ENCODE data around the gene PRPF18.

PRPF18 gene

DNA sequence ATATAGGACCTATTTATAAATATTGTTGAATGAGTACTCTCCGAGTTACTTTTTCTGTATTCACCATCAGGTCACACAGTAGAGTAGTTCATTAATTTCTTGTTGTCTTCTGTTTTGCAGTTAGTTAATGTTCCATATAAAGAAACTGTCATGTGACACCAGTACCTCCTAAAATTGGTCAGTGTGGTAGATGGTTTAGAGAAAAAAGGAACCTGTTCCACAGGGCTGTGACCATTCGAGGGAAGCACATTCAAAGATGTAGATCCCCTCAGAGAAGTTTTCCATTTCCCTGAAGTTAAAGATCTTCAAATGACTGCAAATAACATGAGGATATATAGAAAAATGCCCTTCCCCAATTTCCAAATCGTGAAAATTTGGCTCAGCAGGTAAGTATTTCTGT is 45.7 kb downstream of the PRPF18 start:
- H3K4me3 ChIP-seq (ENCODE audit: low read depth in 1 of 2, low read length in 2 of 2): no peak overlapping the region
- H3K4me2 ChIP-seq (ENCODE audit: insufficient read depth, low read length): no peak overlapping the region
- TF ChIP-seq EZH2 (IDR thresholded peaks at IDR 0.05; ENCODE audit: borderline replicate concordance, low read depth, low read length, severe bottlenecking): no peak
- TF ChIP-seq, protein P1, sequence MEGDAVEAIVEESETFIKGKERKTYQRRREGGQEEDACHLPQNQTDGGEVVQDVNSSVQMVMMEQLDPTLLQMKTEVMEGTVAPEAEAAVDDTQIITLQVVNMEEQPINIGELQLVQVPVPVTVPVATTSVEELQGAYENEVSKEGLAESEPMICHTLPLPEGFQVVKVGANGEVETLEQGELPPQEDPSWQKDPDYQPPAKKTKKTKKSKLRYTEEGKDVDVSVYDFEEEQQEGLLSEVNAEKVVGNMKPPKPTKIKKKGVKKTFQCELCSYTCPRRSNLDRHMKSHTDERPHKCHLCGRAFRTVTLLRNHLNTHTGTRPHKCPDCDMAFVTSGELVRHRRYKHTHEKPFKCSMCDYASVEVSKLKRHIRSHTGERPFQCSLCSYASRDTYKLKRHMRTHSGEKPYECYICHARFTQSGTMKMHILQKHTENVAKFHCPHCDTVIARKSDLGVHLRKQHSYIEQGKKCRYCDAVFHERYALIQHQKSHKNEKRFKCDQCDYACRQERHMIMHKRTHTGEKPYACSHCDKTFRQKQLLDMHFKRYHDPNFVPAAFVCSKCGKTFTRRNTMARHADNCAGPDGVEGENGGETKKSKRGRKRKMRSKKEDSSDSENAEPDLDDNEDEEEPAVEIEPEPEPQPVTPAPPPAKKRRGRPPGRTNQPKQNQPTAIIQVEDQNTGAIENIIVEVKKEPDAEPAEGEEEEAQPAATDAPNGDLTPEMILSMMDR (IDR thresholded peaks at IDR 0.05; ENCODE audit: borderline replicate concordance, extremely low read depth, low read length, poor library complexity, severe bottlenecking): no peak

DNA sequence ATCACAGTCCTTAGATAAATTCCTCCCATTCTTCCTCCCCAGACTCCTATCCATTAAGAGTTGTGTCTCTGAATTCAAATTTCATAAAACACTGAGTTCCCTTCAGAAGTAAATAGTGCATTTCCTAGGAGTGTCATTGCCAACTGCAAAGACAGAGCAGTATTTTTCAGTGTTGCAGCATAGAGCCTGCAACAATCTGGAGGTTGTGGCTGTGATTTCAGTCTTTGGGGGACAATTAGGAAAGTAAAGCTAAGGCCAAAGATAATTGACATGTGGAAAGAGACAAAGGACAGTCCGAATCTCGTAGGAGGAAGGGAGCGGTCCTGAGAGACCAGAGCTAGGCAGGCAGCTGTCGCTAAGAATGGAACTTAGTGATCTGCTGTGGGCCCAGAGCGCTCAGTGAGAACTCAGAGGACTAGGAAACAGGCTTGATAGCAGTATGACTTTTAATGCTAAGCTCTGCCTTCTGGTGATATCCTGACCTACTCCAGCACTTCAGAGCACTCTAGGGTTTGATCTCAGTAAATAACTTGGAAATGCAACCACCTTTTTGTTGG is 46.2 kb downstream of the PRPF18 start:
- H3K27ac ChIP-seq (ENCODE audit: low read length): no peak overlapping the region
- H4K20me1 ChIP-seq (ENCODE audit: insufficient read depth, low read length): no peaks in the 10 kb centered on the region; the same call in 1 of the 2 replicates
- peaks cover 27% of the 10 kb centered on the region for H3K36me3 ChIP-seq (ENCODE audit: insufficient read depth, low read length)
- no peak overlapping the region for H2AFZ ChIP-seq (ENCODE audit: low read depth, low read length)
- no peaks in the 10 kb centered on the region for H3K27me3 ChIP-seq (ENCODE audit: insufficient read depth, low read length, poor library complexity)
- ATAC-seq (ENCODE audit: insufficient read depth, low read depth) (no peak), DNase-seq (no peak)
- no peak overlapping the region for H3K9ac ChIP-seq (ENCODE audit: low read depth, low read length)
- H3K4me2 ChIP-seq (ENCODE audit: insufficient read depth, low read length): no peak overlapping the region
- no peaks in the 10 kb centered on the region for H3K4me1 ChIP-seq (ENCODE audit: insufficient read depth, low read length)
- no peak overlapping the region for H3K4me3 ChIP-seq (ENCODE audit: low read depth in 1 of 2, low read length in 2 of 2)
- H3K9me3 ChIP-seq (ENCODE audit: insufficient read depth, low read length, severe bottlenecking): no peaks in the 10 kb centered on the region
- TF ChIP-seq, protein P1 (IDR thresholded peaks at IDR 0.05; ENCODE audit: borderline replicate concordance, extremely low read depth, low read length, poor library complexity, severe bottlenecking): no peak
- no peak for TF ChIP-seq EZH2 (IDR thresholded peaks at IDR 0.05; ENCODE audit: borderline replicate concordance, low read depth, low read length, severe bottlenecking)
- H3K79me2 ChIP-seq (ENCODE audit: insufficient read depth, low read length): no peaks in the 10 kb centered on the region

More for the DNA sequence above, 45.7 kb downstream of the PRPF18 start:
- Histone ChIP-seq H4K20me1 (ENCODE audit: insufficient read depth, low read length) (no peaks in the 10 kb centered on the region; the same call in 1 of the 2 replicates), H3K79me2 (ENCODE audit: insufficient read depth, low read length) (no peaks in the 10 kb centered on the region), H3K9me3 (ENCODE audit: insufficient read depth, low read length, severe bottlenecking) (no peaks in the 10 kb centered on the region), H3K36me3 (ENCODE audit: insufficient read depth, low read length) (peaks cover 28% of the 10 kb centered on the region), H3K27me3 (ENCODE audit: insufficient read depth, low read length, poor library complexity) (no peaks in the 10 kb centered on the region), H3K27ac (ENCODE audit: low read length) (no peak overlapping the region), H3K4me1 (ENCODE audit: insufficient read depth, low read length) (no peaks in the 10 kb centered on the region), H2AFZ (ENCODE audit: low read depth, low read length) (no peak overlapping the region), H3K9ac (ENCODE audit: low read depth, low read length) (no peak overlapping the region)
- DNase-seq (no peak), ATAC-seq (ENCODE audit: insufficient read depth, low read depth) (no peak)

DNA sequence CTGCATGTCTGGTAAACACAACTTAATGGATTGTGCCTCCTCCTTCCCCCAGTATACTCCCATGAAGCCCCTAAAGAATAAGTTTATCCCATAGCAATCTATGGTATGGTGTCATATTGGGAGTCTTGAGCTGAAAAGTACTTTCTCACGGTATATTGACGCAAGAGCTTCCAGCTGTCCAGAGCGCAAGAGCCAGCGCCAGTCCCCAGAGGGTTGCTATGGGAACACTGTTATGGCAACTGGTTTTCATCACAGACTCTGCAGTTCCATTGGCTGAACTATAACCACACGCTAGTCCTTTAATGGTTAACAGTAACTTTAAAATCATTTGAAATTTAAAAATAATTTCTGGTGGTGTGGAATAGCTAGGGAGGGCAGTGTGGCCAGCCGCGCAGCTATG is 46.9 kb downstream of the PRPF18 start:
- no peak overlapping the region for H3K4me2 ChIP-seq (ENCODE audit: insufficient read depth, low read length)
- H3K27me3 ChIP-seq (ENCODE audit: insufficient read depth, low read length, poor library complexity): no peaks in the 10 kb centered on the region
- TF ChIP-seq, protein P1 (IDR thresholded peaks at IDR 0.05; ENCODE audit: borderline replicate concordance, extremely low read depth, low read length, poor library complexity, severe bottlenecking): no peak
- no peak for TF ChIP-seq EZH2 (IDR thresholded peaks at IDR 0.05; ENCODE audit: borderline replicate concordance, low read depth, low read length, severe bottlenecking)
- H4K20me1 ChIP-seq (ENCODE audit: insufficient read depth, low read length): no peaks in the 10 kb centered on the region; the same call in 1 of the 2 replicates
- H3K4me3 ChIP-seq (ENCODE audit: low read depth in 1 of 2, low read length in 2 of 2): no peak overlapping the region
- peaks cover 31% of the 10 kb centered on the region for H3K36me3 ChIP-seq (ENCODE audit: insufficient read depth, low read length)
- H2AFZ ChIP-seq (ENCODE audit: low read depth, low read length): no peak overlapping the region
- no peak overlapping the region for H3K9ac ChIP-seq (ENCODE audit: low read depth, low read length)
- H3K4me1 ChIP-seq (ENCODE audit: insufficient read depth, low read length): no peaks in the 10 kb centered on the region
- H3K27ac ChIP-seq (ENCODE audit: low read length): no peak overlapping the region
- no peaks in the 10 kb centered on the region for H3K79me2 ChIP-seq (ENCODE audit: insufficient read depth, low read length)
- no peaks in the 10 kb centered on the region for H3K9me3 ChIP-seq (ENCODE audit: insufficient read depth, low read length, severe bottlenecking)
- ATAC-seq (ENCODE audit: insufficient read depth, low read depth) (no peak), DNase-seq (no peak)

Measured in DND-41 (cell line).